Skeletal muscle cell (primary cell): ENCODE measurements around the gene FCGR3A.
"Not testable (repeated sequence)": the region's sequence is repeated elsewhere in the genome, so short reads cannot be mapped to it uniquely, and the experiment has no call there.

Experiments used
- DNase-seq: peaks from one replicate; pipeline ENCODE4 v3.0.0-alpha.2; 2010; ENCODE audit warnings: low read depth
- H3K4me3 ChIP-seq: 2 replicates; pipeline ENCODE4 v1.5.1; 2011; ENCODE audit warnings: low read depth, mild to moderate bottlenecking, control low read depth, low read length, moderate library complexity

Gene FCGR3A

GRCh38 chr1:161549652-161550051 is at the start of gene FCGR3A:
Gene FCGR3A (minus strand): TSS chr1:161549818. CDS start chr1:161549736, 82 bp downstream.
- no peak within 1 kb of the TSS for H3K4me3 ChIP-seq

GRCh38 chr1:161597077-161597476 is 47.5 kb upstream of the FCGR3A start:
- not testable (repeated sequence) for H3K4me3 ChIP-seq, DNase-seq

More at GRCh38 chr1:161549652-161550051, at the start of gene FCGR3A:
- no peak for DNase-seq

- not testable (repeated sequence) for DNase-seq, H3K4me3 ChIP-seq
These were observed 46.0 kb upstream of the FCGR3A start for GRCh38 chr1:161595583-161595982.

- not testable (repeated sequence) for DNase-seq, H3K4me3 ChIP-seq
These were observed 45.6 kb upstream of the FCGR3A start for GRCh38 chr1:161595173-161595572.

GRCh38 chr1:161594269-161594984 is 44.8 kb upstream of the FCGR3A start:
- not testable (repeated sequence) for DNase-seq, H3K4me3 ChIP-seq

- not testable (repeated sequence) for H3K4me3 ChIP-seq, DNase-seq
These were observed 43.6 kb upstream of the FCGR3A start for GRCh38 chr1:161593092-161593755.

- DNase-seq, H3K4me3 ChIP-seq: not testable (repeated sequence)
These were observed 43.0 kb upstream of the FCGR3A start for GRCh38 chr1:161592586-161592985.

GRCh38 chr1:161589920-161590319 is 40.3 kb upstream of the FCGR3A start:
- H3K4me3 ChIP-seq, DNase-seq: not testable (repeated sequence)

- not testable (repeated sequence) for H3K4me3 ChIP-seq, DNase-seq
These were observed 39.7 kb upstream of the FCGR3A start for GRCh38 chr1:161589365-161589764.

GRCh38 chr1:161588596-161588995 is 39.0 kb upstream of the FCGR3A start:
- not testable (repeated sequence) for H3K4me3 ChIP-seq, DNase-seq

- DNase-seq, H3K4me3 ChIP-seq: not testable (repeated sequence)
These were observed 33.3 kb upstream of the FCGR3A start for GRCh38 chr1:161582882-161583281.

GRCh38 chr1:161580879-161581537 is 31.4 kb upstream of the FCGR3A start:
- not testable (repeated sequence) for DNase-seq

GRCh38 chr1:161579856-161580507 is 30.4 kb upstream of the FCGR3A start:
- not testable (repeated sequence) for DNase-seq

More at GRCh38 chr1:161580879-161581537, 31.4 kb upstream of the FCGR3A start:
- H3K4me3 ChIP-seq = not testable (repeated sequence)

GRCh38 chr1:161576676-161577075 is 27.1 kb upstream of the FCGR3A start:
- DNase-seq, H3K4me3 ChIP-seq: not testable (repeated sequence)

More at GRCh38 chr1:161579856-161580507, 30.4 kb upstream of the FCGR3A start:
- not testable (repeated sequence) for H3K4me3 ChIP-seq

GRCh38 chr1:161571703-161572102 is 22.1 kb upstream of the FCGR3A start:
- H3K4me3 ChIP-seq, DNase-seq: not testable (repeated sequence)

- not testable (repeated sequence) for H3K4me3 ChIP-seq, DNase-seq
These were observed 17.0 kb upstream of the FCGR3A start for GRCh38 chr1:161566602-161566960.

- H3K4me3 ChIP-seq, DNase-seq: not testable (repeated sequence)
These were observed 13.9 kb upstream of the FCGR3A start for GRCh38 chr1:161563522-161563921.

GRCh38 chr1:161562441-161562840 is 12.8 kb upstream of the FCGR3A start:
- H3K4me3 ChIP-seq, DNase-seq: not testable (repeated sequence)

- DNase-seq, H3K4me3 ChIP-seq: not testable (repeated sequence)
These were observed 11.5 kb upstream of the FCGR3A start for GRCh38 chr1:161560960-161561715.
